ES-I3 (cell line): ENCODE data around the gene ISYNA1.

Source experiments
- H3K36me3 ChIP-seq: 2 replicates; pipeline ENCODE4 v1.6.1; 2013; ENCODE audit warnings: mild to moderate bottlenecking, low read length, control low read depth, moderate library complexity; ENCODE audit not compliant: insufficient read depth
- H3K4me1 ChIP-seq: 2 replicates; pipeline ENCODE4 v1.6.1; 2013; ENCODE audit warnings: mild to moderate bottlenecking, control low read depth, low read length; ENCODE audit not compliant: insufficient read depth
- H3K9ac ChIP-seq: 2 replicates; pipeline ENCODE4 v1.6.1; 2013; ENCODE audit warnings: low read depth, mild to moderate bottlenecking, low read length, moderate library complexity
- H3K9me3 ChIP-seq: 2 replicates; pipeline ENCODE4 v1.6.1; 2013; ENCODE audit warnings: mild to moderate bottlenecking, low read length, moderate library complexity; ENCODE audit not compliant: control insufficient read depth, insufficient read depth

Gene ISYNA1

GRCh38 chr19:18396471-18397241 lies 41.3 kb downstream of the ISYNA1 start:
- Histone ChIP-seq H3K9me3 (no peaks in the 10 kb centered on the region), H3K4me1 (no peaks in the 10 kb centered on the region), H3K9ac (peak overlapping the region; percentile 2; the same call in 1 of the 2 replicates), H3K36me3 (no peaks in the 10 kb centered on the region)

- H3K9me3 ChIP-seq: no peaks in the 10 kb centered on the region
- no peak overlapping the region for H3K9ac ChIP-seq
- H3K36me3 ChIP-seq: peaks cover 6% of the 10 kb centered on the region
- no peaks in the 10 kb centered on the region for H3K4me1 ChIP-seq
Observed at GRCh38 chr19:18393836-18394235, 44.1 kb downstream of the ISYNA1 start.

GRCh38 chr19:18392926-18393325 lies 45.0 kb downstream of the ISYNA1 start:
- Histone ChIP-seq H3K9me3 (no peaks in the 10 kb centered on the region), H3K36me3 (peaks cover 9% of the 10 kb centered on the region), H3K9ac (no peak overlapping the region), H3K4me1 (no peaks in the 10 kb centered on the region)

- H3K4me1 ChIP-seq: no peaks in the 10 kb centered on the region
- H3K36me3 ChIP-seq: peaks cover 9% of the 10 kb centered on the region
- no peaks in the 10 kb centered on the region for H3K9me3 ChIP-seq
- H3K9ac ChIP-seq: no peak overlapping the region
Observed at GRCh38 chr19:18392417-18392816, 45.5 kb downstream of the ISYNA1 start.

GRCh38 chr19:18391509-18392075 lies 46.3 kb downstream of the ISYNA1 start:
- no peaks in the 10 kb centered on the region for H3K4me1 ChIP-seq
- H3K36me3 ChIP-seq: peaks cover 17% of the 10 kb centered on the region
- no peak overlapping the region for H3K9ac ChIP-seq
- H3K9me3 ChIP-seq: no peaks in the 10 kb centered on the region

GRCh38 chr19:18390065-18390907 lies 47.6 kb downstream of the ISYNA1 start:
- Histone ChIP-seq H3K9me3 (no peaks in the 10 kb centered on the region), H3K4me1 (no peaks in the 10 kb centered on the region; the same call in 1 of the 2 replicates), H3K36me3 (peaks cover 17% of the 10 kb centered on the region), H3K9ac (no peak overlapping the region)

GRCh38 chr19:18389726-18390064 lies 48.2 kb downstream of the ISYNA1 start:
- H3K36me3 ChIP-seq: peaks cover 17% of the 10 kb centered on the region
- peaks cover under 1% of the 10 kb centered on the region; the same call in 1 of the 2 replicates for H3K4me1 ChIP-seq
- H3K9ac ChIP-seq: no peak overlapping the region
- no peaks in the 10 kb centered on the region for H3K9me3 ChIP-seq

GRCh38 chr19:18388960-18389725 lies 48.8 kb downstream of the ISYNA1 start:
- Histone ChIP-seq H3K4me1 (peaks cover 3% of the 10 kb centered on the region), H3K9ac (peak overlapping the region; percentile 80; the same call in 1 of the 2 replicates), H3K36me3 (peaks cover 17% of the 10 kb centered on the region), H3K9me3 (no peaks in the 10 kb centered on the region)

- Histone ChIP-seq H3K9me3 (no peaks in the 10 kb centered on the region), H3K9ac (peak overlapping the region; percentile 80), H3K36me3 (peaks cover 17% of the 10 kb centered on the region), H3K4me1 (peaks cover 3% of the 10 kb centered on the region)
Observed at GRCh38 chr19:18388100-18388959, 49.6 kb downstream of the ISYNA1 start.

GRCh38 chr19:18386543-18387271 lies 51.2 kb downstream of the ISYNA1 start:
- Histone ChIP-seq H3K9me3 (no peaks in the 10 kb centered on the region), H3K9ac (peak overlapping the region; percentile 80), H3K36me3 (peaks cover 17% of the 10 kb centered on the region), H3K4me1 (peaks cover 7% of the 10 kb centered on the region)

GRCh38 chr19:18385675-18386542 lies 52.0 kb downstream of the ISYNA1 start, which contains the start of gene GDF15:
GDF15 (plus strand) TSS chr19:18386158; CDS start chr19:18386190, 32 bp downstream.
- Histone ChIP-seq H3K9ac (peak within 1 kb of the TSS; percentile 80), H3K4me1 (peaks cover 7% of the 10 kb centered on the region), H3K36me3 (peaks cover 17% of the 10 kb centered on the region), H3K9me3 (no peaks in the 10 kb centered on the region)

GRCh38 chr19:18385359-18385674 lies 52.6 kb downstream of the ISYNA1 start:
- H3K36me3 ChIP-seq: peaks cover 17% of the 10 kb centered on the region
- peaks cover 8% of the 10 kb centered on the region for H3K4me1 ChIP-seq
- H3K9me3 ChIP-seq: no peaks in the 10 kb centered on the region
- H3K9ac ChIP-seq: no peak overlapping the region; the same call in 1 of the 2 replicates
